ENCODE measurements around the gene STX2.

STX2 gene

DNA sequence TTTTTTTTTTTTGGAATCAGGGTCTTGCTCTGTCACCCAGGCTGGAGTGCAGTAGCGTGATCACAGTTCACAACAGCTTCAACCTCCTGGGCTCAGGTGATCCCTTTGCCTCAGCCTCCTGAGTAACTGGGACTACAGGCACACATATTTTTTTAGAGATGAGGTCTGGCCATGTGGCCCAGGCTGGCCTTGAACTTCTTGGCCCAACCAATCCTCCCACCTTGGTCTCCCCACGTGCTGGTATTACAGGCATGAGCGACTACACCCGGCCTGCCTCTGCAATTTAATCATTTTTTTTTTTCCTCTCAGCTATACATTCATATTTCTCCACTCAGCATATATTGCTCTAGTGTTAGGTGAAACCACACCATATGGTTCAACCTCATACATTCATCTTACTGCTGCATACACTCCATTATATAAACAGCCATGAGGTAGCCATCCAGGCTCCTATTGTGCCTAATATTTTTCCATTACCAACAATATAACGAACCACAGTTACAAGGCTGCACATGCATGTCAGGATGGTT, 7.1 kb downstream of the STX2 start:
- CTCF ChIA-PET, result interaction anchor here (0.8 to 3.6 kb wide), 6 partner anchors 8 to 84 kb away, joined by 3 to 16 read pairs (median 3); no protein-coding TSS in a partner anchor

DNA sequence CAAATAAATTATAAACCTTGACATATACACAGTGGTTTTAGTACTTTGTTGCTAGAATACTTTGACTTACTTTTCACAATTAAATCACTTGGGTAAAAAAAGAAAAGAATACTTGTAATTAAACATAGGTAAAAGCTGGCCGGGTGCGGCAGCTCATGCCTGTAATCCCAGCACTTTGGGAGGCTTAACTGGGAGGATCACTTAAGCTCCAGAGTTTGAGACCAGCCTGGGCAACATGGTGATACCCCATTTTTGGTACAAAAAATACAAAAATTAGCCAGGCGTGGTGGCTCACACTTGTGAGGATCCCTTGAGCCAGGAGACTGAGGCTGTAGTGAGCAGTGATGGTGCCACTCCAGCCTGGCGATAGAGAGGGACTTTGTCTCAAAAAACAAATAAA, 7.8 kb downstream of the STX2 start:
- POLR2A ChIA-PET, result no interaction called here
- DNase-seq (ENCODE audit: extremely low spot score), result no peak
- TF ChIP-seq, protein P1, sequence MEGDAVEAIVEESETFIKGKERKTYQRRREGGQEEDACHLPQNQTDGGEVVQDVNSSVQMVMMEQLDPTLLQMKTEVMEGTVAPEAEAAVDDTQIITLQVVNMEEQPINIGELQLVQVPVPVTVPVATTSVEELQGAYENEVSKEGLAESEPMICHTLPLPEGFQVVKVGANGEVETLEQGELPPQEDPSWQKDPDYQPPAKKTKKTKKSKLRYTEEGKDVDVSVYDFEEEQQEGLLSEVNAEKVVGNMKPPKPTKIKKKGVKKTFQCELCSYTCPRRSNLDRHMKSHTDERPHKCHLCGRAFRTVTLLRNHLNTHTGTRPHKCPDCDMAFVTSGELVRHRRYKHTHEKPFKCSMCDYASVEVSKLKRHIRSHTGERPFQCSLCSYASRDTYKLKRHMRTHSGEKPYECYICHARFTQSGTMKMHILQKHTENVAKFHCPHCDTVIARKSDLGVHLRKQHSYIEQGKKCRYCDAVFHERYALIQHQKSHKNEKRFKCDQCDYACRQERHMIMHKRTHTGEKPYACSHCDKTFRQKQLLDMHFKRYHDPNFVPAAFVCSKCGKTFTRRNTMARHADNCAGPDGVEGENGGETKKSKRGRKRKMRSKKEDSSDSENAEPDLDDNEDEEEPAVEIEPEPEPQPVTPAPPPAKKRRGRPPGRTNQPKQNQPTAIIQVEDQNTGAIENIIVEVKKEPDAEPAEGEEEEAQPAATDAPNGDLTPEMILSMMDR (IDR thresholded peaks at IDR 0.05; ENCODE audit: control extremely low read depth, extremely low read depth, low read depth, missing control alignments), result no peak
- CTCF ChIA-PET, result interaction anchor here (1.1 to 3.6 kb wide), 4 partner anchors 11 to 83 kb away, joined by 3 to 16 read pairs (median 8); no protein-coding TSS in a partner anchor

More for the DNA sequence above, 7.1 kb downstream of the STX2 start:
- DNase-seq (ENCODE audit: extremely low spot score), result no peak
- TF ChIP-seq, protein P1 (IDR thresholded peaks at IDR 0.05; ENCODE audit: control extremely low read depth, extremely low read depth, low read depth, missing control alignments), result no peak
- POLR2A ChIA-PET, result no interaction called here

DNA sequence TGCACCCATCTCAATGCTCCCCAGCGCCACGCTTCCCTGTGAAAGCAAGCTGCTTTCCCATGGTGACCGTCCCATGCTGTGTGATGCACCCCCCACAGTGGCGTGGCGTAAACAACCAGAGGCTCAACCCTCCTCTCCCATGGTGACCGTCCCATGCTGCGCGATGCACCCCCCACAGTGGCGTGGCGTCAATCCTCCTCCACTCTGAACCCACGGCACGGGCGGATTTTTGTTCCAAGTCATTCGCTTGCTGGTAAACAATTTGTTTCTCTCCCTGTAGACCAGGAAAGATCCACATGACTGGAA, 8.9 kb downstream of the STX2 start:
- CTCF ChIA-PET, result interaction anchor here (1.1 to 3.6 kb wide), 3 partner anchors 10 to 41 kb away, joined by 3 to 16 read pairs (median 13); no protein-coding TSS in a partner anchor
- POLR2A ChIA-PET, result no interaction called here
- no peak for DNase-seq (ENCODE audit: extremely low spot score)
- TF ChIP-seq, protein P1 (IDR thresholded peaks at IDR 0.05; ENCODE audit: control extremely low read depth, extremely low read depth, low read depth, missing control alignments), result no peak

DNA sequence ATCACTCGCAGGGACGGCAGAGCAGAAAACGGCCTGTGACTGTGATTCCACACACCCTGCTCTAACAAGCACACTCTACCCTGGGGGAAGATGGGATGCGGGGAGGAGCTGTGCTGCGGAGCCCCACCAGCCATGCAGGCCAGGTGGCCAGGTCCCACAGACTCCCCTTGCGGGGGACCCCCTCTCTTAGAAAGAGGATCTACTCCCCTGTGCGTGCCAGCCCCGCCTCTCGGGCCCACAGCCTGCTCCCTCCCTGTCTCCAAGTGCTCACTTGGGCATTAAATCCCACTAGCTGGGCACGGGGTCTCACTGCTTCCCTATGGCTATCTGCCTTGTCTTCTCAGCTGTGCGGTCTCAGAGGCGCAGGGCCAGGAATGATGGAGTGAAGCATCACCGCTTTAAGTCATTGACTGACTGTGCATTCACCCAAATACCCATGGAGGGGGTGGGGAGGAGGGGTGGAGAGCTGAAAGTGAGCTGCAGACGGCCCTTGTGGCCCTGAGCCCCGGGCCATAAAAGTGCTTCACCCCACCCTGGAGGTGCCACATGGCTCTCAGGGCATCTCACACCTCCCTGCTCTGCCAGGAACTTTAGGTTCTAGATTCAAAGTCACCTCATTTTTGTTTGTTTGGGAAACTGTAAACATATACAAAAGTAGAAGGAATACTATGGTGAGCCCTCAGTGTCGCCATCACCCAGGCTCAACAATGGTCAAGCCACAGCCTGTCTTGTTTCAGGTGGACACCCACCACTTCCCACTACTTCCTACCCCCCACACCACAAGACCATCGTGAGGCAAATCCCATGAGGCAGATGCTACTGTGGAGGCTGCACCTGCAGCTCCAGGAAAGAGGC, 9.4 kb downstream of the STX2 start:
- no peak for DNase-seq (ENCODE audit: extremely low spot score)
- POLR2A ChIA-PET, result no interaction called here
- CTCF ChIA-PET, result interaction anchor here (1.1 to 6.4 kb wide), 5 partner anchors 7 to 41 kb away, joined by 3 to 36 read pairs (median 13); no protein-coding TSS in a partner anchor
- TF ChIP-seq, protein P1 (IDR thresholded peaks at IDR 0.05; ENCODE audit: control extremely low read depth, extremely low read depth, low read depth, missing control alignments), result no peak

DNA sequence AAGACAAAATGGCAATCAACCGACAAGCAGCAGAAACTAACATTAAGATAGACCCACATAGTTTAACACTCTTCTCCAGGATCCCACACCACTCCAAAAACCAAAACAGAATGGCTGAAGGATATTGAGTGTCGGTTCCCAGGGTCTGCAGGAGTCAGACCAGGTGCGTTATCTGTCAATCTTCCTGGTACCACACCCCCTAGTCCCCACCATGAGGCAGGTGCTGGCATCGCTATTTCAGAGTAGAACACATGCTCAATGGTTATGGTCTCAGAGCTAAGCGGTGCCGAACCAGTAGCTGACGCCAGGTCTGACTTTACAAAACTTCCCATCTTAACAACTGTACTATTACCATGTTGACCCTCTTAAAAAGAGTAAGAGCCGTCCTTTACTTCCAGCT, 10.2 kb downstream of the STX2 start:
- ChIA-PET POLR2A (no interaction called here), CTCF (interaction anchor here (1.5 to 6.4 kb wide), 3 partner anchors 8 to 17 kb away, joined by 3 to 36 read pairs (median 13); no protein-coding TSS in a partner anchor)
- no peak for DNase-seq (ENCODE audit: extremely low spot score)
- TF ChIP-seq, protein P1 (IDR thresholded peaks at IDR 0.05; ENCODE audit: control extremely low read depth, extremely low read depth, low read depth, missing control alignments), result no peak

DNA sequence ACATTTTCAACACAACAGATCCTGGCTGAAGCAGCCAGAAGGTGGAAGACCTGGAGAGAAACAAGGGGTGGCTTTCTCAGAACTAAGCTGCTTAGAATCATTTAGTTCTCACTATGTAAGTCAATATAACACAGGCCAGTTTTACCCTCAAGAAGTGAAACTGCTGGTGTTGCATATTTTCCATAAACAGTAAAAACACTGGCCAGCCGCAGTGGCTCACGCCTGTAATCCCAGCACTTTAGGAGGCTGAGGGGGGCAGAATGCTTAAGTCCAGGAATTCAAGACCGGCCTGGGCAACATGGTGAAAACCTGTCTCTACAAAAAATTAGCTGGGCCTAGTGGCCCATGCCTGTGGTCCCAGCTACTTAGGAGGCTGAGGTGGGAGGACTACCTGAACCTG, 11.6 kb downstream of the STX2 start:
- DNase-seq (ENCODE audit: extremely low spot score), result no peak
- TF ChIP-seq, protein P1 (IDR thresholded peaks at IDR 0.05; ENCODE audit: control extremely low read depth, extremely low read depth, low read depth, missing control alignments), result no peak
- ChIA-PET POLR2A (no interaction called here), CTCF (interaction anchor here (0.7 to 6.4 kb wide), 6 partner anchors 8 to 60 kb away, joined by 3 to 36 read pairs (median 3); no protein-coding TSS in a partner anchor)

All from GM10248 (cell line).